Measurements from ENCODE around the gene RALA. TPM values are rescaled to one million over a fixed set of nuclear protein-coding genes. Genes with fewer than 3 reads are reported as not detected.

Gene RALA
- total RNA-seq (2014; rRNA removed; shearing (Covaris generic)) (43.5 and 51.9 TPM in 2 replicates), polyA plus RNA-seq (2016; fragmentation: Nextera tagmentation; extraction: Ambion mirVana) (220 and 231 TPM in 2 replicates)
- long read RNA-seq, transcript RALA-201 (5 exons, 2,880 nt): major isoform, 52 of 69 reads
- long read RNA-seq, partial matches to known transcripts: 11 of 69 reads
- long read RNA-seq, other reads (novel, unspliced or antisense): 4 of 69 reads

GRCh38 chr7:39623047-39623731 is at the start of gene RALA:
TSS of gene RALA (plus strand) at chr7:39623572. CDS start at chr7:39686668, 63,096 bp downstream.
- peaks cover 43% of the 10 kb centered on the region for H3K79me2 ChIP-seq (replicated peaks; ENCODE audit: insufficient read depth)
- peak within 1 kb of the TSS; percentile 61 for H2AFZ ChIP-seq

GRCh38 chr7:39574673-39575349 is 48.6 kb upstream of the RALA start:
- Mint-ChIP-seq H3K9me3 (peaks cover 25% of the 10 kb centered on the region), H3K4me1 (no peaks in the 10 kb centered on the region), H3K27ac (no peak overlapping the region), H3K27me3 (ENCODE audit: insufficient read depth, low read depth, poor library complexity) (no peaks in the 10 kb centered on the region), H3K4me3 (no peak overlapping the region), H3K36me3 (ENCODE audit: low read depth) (peaks cover 61% of the 10 kb centered on the region)
- H3K4me3 ChIP-seq: no peak overlapping the region
- H3K36me3 ChIP-seq (ENCODE audit: insufficient read depth): peaks cover 28% of the 10 kb centered on the region
- no peak overlapping the region for H3K27ac ChIP-seq (ENCODE audit: low read depth)
- no peak for ATAC-seq
- no peak for DNase-seq (ENCODE audit: low spot score)
- no peak overlapping the region for H2AFZ ChIP-seq
- no peaks in the 10 kb centered on the region for H4K20me1 ChIP-seq (replicated peaks; ENCODE audit: insufficient read depth)
- no peak overlapping the region for H3K4me2 ChIP-seq
- H3F3A ChIP-seq (replicated peaks; ENCODE audit: low read depth): no peaks in the 10 kb centered on the region
- no peaks in the 10 kb centered on the region for H3K27me3 ChIP-seq (ENCODE audit: insufficient read depth)
- H3K4me1 ChIP-seq (ENCODE audit: insufficient read depth): no peaks in the 10 kb centered on the region
- no peaks in the 10 kb centered on the region for H3K79me2 ChIP-seq (replicated peaks; ENCODE audit: insufficient read depth)
- no peaks in the 10 kb centered on the region for H3K9me2 ChIP-seq (ENCODE audit: insufficient read depth)
- TF ChIP-seq CREB1 (CRISPR knock-in tag; IDR thresholded peaks at IDR 0.05; ENCODE audit: low read depth) (no peak), ZNF114 (CRISPR knock-in tag; IDR thresholded peaks at IDR 0.05) (no peak)

More at GRCh38 chr7:39623047-39623731, at the start of gene RALA:
- H3K4me2 ChIP-seq: peak within 1 kb of the TSS; percentile 97
- TF ChIP-seq ETS1 (IDR thresholded peaks at IDR 0.05) (peak; percentile 68), CTCF (conservative IDR thresholded peaks at IDR 0.05; ENCODE audit: low read depth in 2 of 2) (no peak), POLR2AphosphoS5 (IDR thresholded peaks at IDR 0.05; ENCODE audit: low read depth) (peak; percentile 90), CREB1 (CRISPR knock-in tag; IDR thresholded peaks at IDR 0.05; ENCODE audit: low read depth) (peak; percentile 47; the same call in 1 of the 2 replicates), EZH2phosphoT487 (IDR thresholded peaks at IDR 0.05; ENCODE audit: unreplicated experiment) (no peak)
- ATAC-seq (peak; percentile 97), DNase-seq (ENCODE audit: low spot score) (peak; percentile 93)
- no peaks in the 10 kb centered on the region for H3K36me3 Mint-ChIP-seq (ENCODE audit: low read depth)
- H3K27me3 ChIP-seq (ENCODE audit: insufficient read depth): no peaks in the 10 kb centered on the region
- H3K27ac ChIP-seq (ENCODE audit: low read depth): peak within 1 kb of the TSS; percentile 97
- peak within 1 kb of the TSS; percentile 87 for H3K4me3 Mint-ChIP-seq
- no peaks in the 10 kb centered on the region for H3K9me3 Mint-ChIP-seq
- peak within 1 kb of the TSS; percentile 87 for H3K4me3 ChIP-seq
- peaks cover 15% of the 10 kb centered on the region; the same call in 1 of the 2 replicates for H4K20me1 ChIP-seq (replicated peaks; ENCODE audit: insufficient read depth)
- peaks cover 46% of the 10 kb centered on the region for H3K4me1 Mint-ChIP-seq
- H3F3A ChIP-seq (replicated peaks; ENCODE audit: low read depth): no peaks in the 10 kb centered on the region
- H3K27me3 Mint-ChIP-seq (ENCODE audit: insufficient read depth, low read depth, poor library complexity): no peaks in the 10 kb centered on the region
- peaks cover 42% of the 10 kb centered on the region for H3K4me1 ChIP-seq (ENCODE audit: insufficient read depth)
- H3K9me2 ChIP-seq (ENCODE audit: insufficient read depth): no peaks in the 10 kb centered on the region
- H3K36me3 ChIP-seq (ENCODE audit: insufficient read depth): no peaks in the 10 kb centered on the region
- H3K27ac Mint-ChIP-seq: peak within 1 kb of the TSS; percentile 96

Data from GM23338 (cell line).